Mesendoderm (in vitro differentiated cells): Measurements from ENCODE around the gene ZNF398.

Experiments used
- DNase-seq: peaks from one replicate; pipeline ENCODE4 v3.0.0; 2013
- H2AK5ac ChIP-seq: 2 replicates; pipeline ENCODE4 v1.6.1; 2013; ENCODE audit warnings: low read length, inconsistent platforms
- H2BK120ac ChIP-seq: 2 replicates; pipeline ENCODE4 v1.6.1; 2013; ENCODE audit warnings: low read depth, mild to moderate bottlenecking, low read length, moderate library complexity, mixed read lengths
- H2BK15ac ChIP-seq: replicated peaks from 2 replicates; pipeline ENCODE4 v1.6.1; 2013; ENCODE audit warnings: low read depth, mild to moderate bottlenecking, moderate library complexity
- H2BK5ac ChIP-seq: 2 replicates; pipeline ENCODE4 v1.6.1; 2013; ENCODE audit warnings: low read length, inconsistent platforms
- H3K18ac ChIP-seq: 2 replicates; pipeline ENCODE4 v1.6.1; 2013; ENCODE audit warnings: mild to moderate bottlenecking, low read length, mixed read lengths
- H3K23ac ChIP-seq: one replicate; pipeline ENCODE4 v1.6.1; 2013; ENCODE audit warnings: low read length
- H3K27ac ChIP-seq: 2 replicates; pipeline ENCODE4 v1.5.1; 2013; ENCODE audit warnings: low read depth, mild to moderate bottlenecking, inconsistent platforms, low read length, moderate library complexity
- H3K27me3 ChIP-seq: 2 replicates; pipeline ENCODE4 v1.6.1; 2013; ENCODE audit warnings: low read length, control low read depth, mild to moderate bottlenecking, inconsistent platforms; ENCODE audit not compliant: insufficient read depth, poor library complexity
- H3K36me3 ChIP-seq: 2 replicates; pipeline ENCODE4 v1.6.1; 2013; ENCODE audit warnings: low read length, inconsistent platforms; ENCODE audit not compliant: control insufficient read depth, insufficient read depth
- H3K4ac ChIP-seq: one replicate; pipeline ENCODE4 v1.6.1; 2013; ENCODE audit warnings: low read depth, mild to moderate bottlenecking, low read length, moderate library complexity
- H3K4me1 ChIP-seq: 2 replicates; pipeline ENCODE4 v1.6.1; 2013; ENCODE audit warnings: low read depth, low read length, inconsistent platforms; ENCODE audit not compliant: control insufficient read depth
- H3K4me2 ChIP-seq: 2 replicates; pipeline ENCODE4 v1.6.1; 2013; ENCODE audit warnings: low read length
- H3K4me3 ChIP-seq: 2 replicates; pipeline ENCODE4 v1.5.1; 2013; ENCODE audit warnings: mild to moderate bottlenecking, low read length
- H3K56ac ChIP-seq: one replicate; pipeline ENCODE4 v1.6.1; 2013; ENCODE audit warnings: low read length
- H3K79me1 ChIP-seq: 2 replicates; pipeline ENCODE4 v1.6.1; 2013; ENCODE audit warnings: low read length, inconsistent platforms
- H3K79me2 ChIP-seq: 2 replicates; pipeline ENCODE4 v1.6.1; 2013; ENCODE audit warnings: mild to moderate bottlenecking, low read length; ENCODE audit not compliant: control insufficient read depth, insufficient read depth
- H3K9ac ChIP-seq: 2 replicates; pipeline ENCODE4 v1.6.1; 2013; ENCODE audit warnings: low read length, inconsistent platforms
- H4K5ac ChIP-seq: one replicate; pipeline ENCODE4 v1.6.1; 2013; ENCODE audit warnings: low read length
- H4K8ac ChIP-seq: one replicate; pipeline ENCODE4 v1.6.1; 2013; ENCODE audit warnings: low read depth, mild to moderate bottlenecking, control low read depth, low read length, moderate library complexity
- WGBS: extraction: QIAGEN DNeasy Blood & Tissue Kit; methylation state at CpG from one replicate; pipeline ENCODE4 v1.1.7; 2013; ENCODE audit warnings: low lambda C conversion rate, missing lambda C conversion rate; ENCODE audit not compliant: insufficient coverage; ENCODE audit errors: extremely low coverage; 5-methylcytosine and 5-hydroxymethylcytosine counted together

The ZNF398 gene

DNA sequence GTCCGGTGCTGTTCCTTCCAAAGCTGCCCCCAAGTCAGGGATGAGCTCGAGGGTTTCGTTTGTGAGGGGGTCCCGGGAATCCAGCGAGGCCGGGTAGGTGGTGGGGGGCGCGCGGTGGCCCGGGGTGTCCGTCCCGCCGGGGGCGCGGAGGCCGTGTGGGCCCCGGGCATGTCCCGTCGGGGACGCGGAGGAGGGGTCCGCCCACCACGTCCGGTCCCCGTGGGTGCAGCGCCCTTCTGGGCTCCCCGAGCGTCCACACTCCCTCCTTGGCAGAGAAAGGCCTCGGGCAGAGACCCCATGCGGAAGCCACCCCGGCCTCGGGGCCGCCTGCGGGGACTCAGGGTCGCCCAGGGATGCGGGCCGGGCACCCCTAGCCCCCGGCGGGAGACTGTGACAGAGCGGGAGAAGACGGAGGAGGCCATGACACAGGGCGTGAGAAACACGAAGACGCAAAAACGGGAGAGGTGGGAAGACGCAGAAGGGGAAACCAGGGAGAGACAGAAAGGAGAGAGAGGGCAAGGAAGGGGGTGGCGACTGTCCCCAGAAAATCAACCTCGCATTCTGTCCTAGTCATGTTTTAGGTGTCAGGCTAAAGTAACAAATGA is 20.5 kb upstream of the ZNF398 start:
- Histone ChIP-seq H3K4ac (peak overlapping the region; percentile 95), H3K36me3 (peaks cover 2% of the 10 kb centered on the region), H3K4me1 (no peaks in the 10 kb centered on the region), H3K4me2 (peak overlapping the region; percentile 60), H3K18ac (peak overlapping the region; percentile 85), H3K4me3 (peak overlapping the region; percentile 78), H4K8ac (no peak overlapping the region), H3K9ac (peak overlapping the region; percentile 92), H3K79me1 (no peaks in the 10 kb centered on the region), H3K27ac (peak overlapping the region; percentile 88), H2BK5ac (peak overlapping the region; percentile 72), H4K5ac (peak overlapping the region; percentile 33), H3K27me3 (no peaks in the 10 kb centered on the region), H2AK5ac (no peak overlapping the region), H3K56ac (peak overlapping the region; percentile 97), H3K23ac (no peak overlapping the region), H3K79me2 (peaks cover 10% of the 10 kb centered on the region), H2BK120ac (no peak overlapping the region), H2BK15ac (no peak overlapping the region)
- peak; percentile 56 for DNase-seq
- no CpG with 5 or more reads among the region's 48 CpGs for WGBS

- H3K79me1 ChIP-seq = no peaks in the 10 kb centered on the region
- H4K5ac ChIP-seq = no peak overlapping the region
- H3K23ac ChIP-seq = no peak overlapping the region
- no peak overlapping the region for H3K4ac ChIP-seq
- no peak overlapping the region for H3K9ac ChIP-seq
- peaks cover 3% of the 10 kb centered on the region for H3K79me2 ChIP-seq
- no peak overlapping the region for H2BK5ac ChIP-seq
- no peak overlapping the region for H4K8ac ChIP-seq
- H3K27ac ChIP-seq = no peak overlapping the region
- no peak overlapping the region for H3K18ac ChIP-seq
- no peak overlapping the region for H3K4me3 ChIP-seq
- no peak overlapping the region for H2AK5ac ChIP-seq
- WGBS = no CpG with 5 or more reads among the region's 5 CpGs
- no peak overlapping the region for H3K4me2 ChIP-seq
- peaks cover 2% of the 10 kb centered on the region for H3K36me3 ChIP-seq
- H3K4me1 ChIP-seq = no peaks in the 10 kb centered on the region
- no peaks in the 10 kb centered on the region for H3K27me3 ChIP-seq
- no peak overlapping the region for H2BK15ac ChIP-seq
- no peak overlapping the region for H3K56ac ChIP-seq
- no peak overlapping the region for H2BK120ac ChIP-seq
- DNase-seq = no peak
These were observed 16.6 kb upstream of the ZNF398 start for GRCh38 chr7:149130572-149131198.

DNA sequence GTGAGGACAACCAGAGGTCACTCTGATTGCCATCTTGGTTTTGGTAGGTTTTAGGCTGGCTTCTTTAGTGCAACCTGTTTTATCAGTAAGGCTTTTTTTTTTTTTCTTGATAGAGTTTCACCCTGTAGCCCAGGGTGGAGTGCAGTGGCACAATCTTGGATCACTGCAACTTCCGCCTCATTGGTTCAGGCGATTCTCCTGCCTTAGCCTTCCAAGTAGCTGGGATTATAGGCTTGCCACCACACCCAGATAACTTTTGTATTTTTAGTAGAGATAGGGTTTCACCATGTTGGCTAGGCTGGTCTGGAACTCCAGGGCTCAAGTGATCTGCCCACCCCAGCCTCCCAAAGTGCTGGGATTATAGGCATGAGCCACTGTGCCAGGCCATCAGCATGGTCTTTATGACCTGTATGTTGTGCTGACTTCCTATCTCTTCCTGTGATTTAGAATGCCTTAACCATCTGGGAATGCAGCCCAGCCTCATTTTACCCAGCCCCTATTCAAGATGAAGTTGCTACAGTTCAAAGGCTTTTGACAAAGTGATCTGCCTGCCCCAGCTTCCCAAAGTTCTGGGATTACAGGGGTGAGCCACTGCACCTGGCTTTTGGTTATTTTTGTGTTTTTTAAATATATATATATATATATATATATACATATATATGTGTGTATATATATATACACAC is 14.1 kb upstream of the ZNF398 start:
- no peak overlapping the region for H4K8ac ChIP-seq
- no peaks in the 10 kb centered on the region for H3K79me2 ChIP-seq
- no peak overlapping the region for H3K4me2 ChIP-seq
- H2BK120ac ChIP-seq = no peak overlapping the region
- no peak overlapping the region for H3K4me3 ChIP-seq
- WGBS = no CpG with 5 or more reads among the region's 2 CpGs
- H3K23ac ChIP-seq = no peak overlapping the region
- H3K27me3 ChIP-seq = no peaks in the 10 kb centered on the region
- no peak overlapping the region for H3K27ac ChIP-seq
- H2BK15ac ChIP-seq = no peak overlapping the region
- H4K5ac ChIP-seq = no peak overlapping the region
- no peak overlapping the region for H3K18ac ChIP-seq
- no peak overlapping the region for H2BK5ac ChIP-seq
- no peak overlapping the region for H2AK5ac ChIP-seq
- no peak for DNase-seq
- no peak overlapping the region for H3K4ac ChIP-seq
- H3K4me1 ChIP-seq = no peaks in the 10 kb centered on the region
- H3K79me1 ChIP-seq = no peaks in the 10 kb centered on the region
- no peak overlapping the region for H3K56ac ChIP-seq
- peaks cover 2% of the 10 kb centered on the region for H3K36me3 ChIP-seq
- H3K9ac ChIP-seq = no peak overlapping the region

DNA sequence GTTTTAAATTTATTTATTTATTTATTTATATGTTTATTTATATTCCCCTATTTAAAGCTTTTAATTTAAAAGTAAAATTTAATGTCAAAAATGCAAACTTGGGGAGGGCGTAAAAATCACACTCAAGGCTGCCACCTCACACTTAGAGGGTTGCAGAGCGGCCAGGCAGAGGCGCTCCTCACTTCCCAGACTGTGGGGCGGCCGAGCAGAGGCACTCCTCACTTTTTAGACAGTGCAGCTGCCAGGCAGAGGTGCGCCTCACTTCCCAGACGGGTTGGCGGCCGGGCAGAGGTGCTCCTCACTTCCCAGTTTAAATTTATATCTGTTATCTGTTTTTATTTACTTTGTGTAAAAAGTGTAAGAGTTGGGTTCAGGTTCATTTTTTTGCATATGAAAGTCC is 11.1 kb upstream of the ZNF398 start:
- no peak overlapping the region for H3K4me3 ChIP-seq
- no peaks in the 10 kb centered on the region for H3K36me3 ChIP-seq
- no peak overlapping the region for H3K27ac ChIP-seq
- no peak overlapping the region for H3K4ac ChIP-seq
- WGBS = no CpG with 5 or more reads among the region's 9 CpGs
- H3K23ac ChIP-seq = no peak overlapping the region
- DNase-seq = no peak
- H3K79me1 ChIP-seq = no peaks in the 10 kb centered on the region
- H2BK5ac ChIP-seq = no peak overlapping the region
- no peak overlapping the region for H2AK5ac ChIP-seq
- no peak overlapping the region for H4K5ac ChIP-seq
- no peak overlapping the region for H3K18ac ChIP-seq
- H3K79me2 ChIP-seq = no peaks in the 10 kb centered on the region
- no peak overlapping the region for H2BK15ac ChIP-seq
- no peak overlapping the region for H3K56ac ChIP-seq
- H4K8ac ChIP-seq = no peak overlapping the region
- no peaks in the 10 kb centered on the region for H3K27me3 ChIP-seq
- H3K4me1 ChIP-seq = no peaks in the 10 kb centered on the region
- no peak overlapping the region for H3K9ac ChIP-seq
- no peak overlapping the region for H3K4me2 ChIP-seq
- no peak overlapping the region for H2BK120ac ChIP-seq

DNA sequence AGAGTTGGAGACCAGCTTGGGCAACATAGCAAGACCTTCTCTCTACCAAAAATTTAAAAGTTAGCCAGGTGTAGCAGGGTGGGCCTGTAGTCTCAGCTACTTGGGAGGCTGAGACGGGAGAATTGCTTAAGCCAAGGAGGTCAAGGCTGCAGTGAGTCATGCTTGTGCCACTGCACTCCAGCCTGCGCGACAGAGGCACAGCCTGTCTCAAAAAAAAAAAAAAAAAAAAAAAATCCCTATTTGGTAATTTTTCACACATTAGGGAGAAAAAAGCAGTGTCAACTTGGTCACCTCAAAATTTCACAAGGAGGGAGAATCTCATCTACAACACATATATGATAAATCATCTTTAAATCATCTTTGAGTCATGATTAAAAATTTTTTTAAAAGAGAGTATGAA is 6.4 kb upstream of the ZNF398 start:
- Histone ChIP-seq H3K9ac (no peak overlapping the region), H3K79me1 (no peaks in the 10 kb centered on the region), H2BK15ac (no peak overlapping the region), H3K27ac (no peak overlapping the region), H2BK120ac (no peak overlapping the region), H4K5ac (no peak overlapping the region), H4K8ac (no peak overlapping the region), H3K18ac (no peak overlapping the region), H3K79me2 (no peaks in the 10 kb centered on the region), H3K4me1 (peaks cover 4% of the 10 kb centered on the region), H3K4me3 (no peak overlapping the region), H3K23ac (no peak overlapping the region), H3K56ac (no peak overlapping the region), H3K36me3 (no peaks in the 10 kb centered on the region), H3K4me2 (no peak overlapping the region), H3K27me3 (no peaks in the 10 kb centered on the region), H2BK5ac (no peak overlapping the region), H2AK5ac (no peak overlapping the region), H3K4ac (no peak overlapping the region)
- no peak for DNase-seq
- no CpG with 5 or more reads among the region's 3 CpGs for WGBS
